ENCODE measurements around the gene ATOH7. TPM values are rescaled to one million over a fixed set of nuclear protein-coding genes. Genes with fewer than 3 reads are reported as not detected.
"Not testable (repeated sequence)": the region's sequence is repeated elsewhere in the genome, so short reads cannot be mapped to it uniquely, and the experiment has no call there.

ATOH7 gene
- total RNA-seq (0.17 TPM in 1 of 2 replicates, not detected in the other), polyA plus RNA-seq (not detected in 2 replicates)

DNA sequence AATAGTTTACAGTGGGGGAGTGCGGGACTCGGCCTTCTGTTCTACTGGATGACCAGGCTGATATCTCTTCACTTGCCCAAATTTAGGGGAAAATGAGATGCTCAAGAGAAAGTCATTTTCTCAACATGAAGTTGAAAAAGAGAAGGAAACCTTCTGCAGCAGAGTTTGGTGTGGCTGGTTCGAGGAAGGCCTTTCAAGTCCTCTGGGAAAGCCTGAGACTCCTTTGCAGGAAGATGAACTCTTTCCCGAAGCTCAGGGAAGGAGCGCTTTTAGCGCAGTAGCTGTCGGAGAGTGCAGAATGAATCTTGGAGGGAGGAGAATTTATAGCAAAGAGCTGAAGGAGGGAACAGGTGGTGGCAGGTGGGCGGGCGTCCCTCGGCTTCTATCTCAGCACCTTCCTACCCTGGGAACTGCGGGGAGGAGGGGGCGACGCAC, at the start of gene ATOH7:
ATOH7 (minus strand) TSS at position 297 of the 435 bp plus-strand sequence. CDS start 436 bp downstream, outside the sequence.
- H3K4me1 ChIP-seq (ENCODE audit: insufficient read depth), result peaks cover 8% of the 10 kb centered on the region
- no peaks in the 10 kb centered on the region for H4K20me1 ChIP-seq (ENCODE audit: insufficient read depth, poor library complexity, severe bottlenecking)
- peak within 1 kb of the TSS; percentile 95 for H3K4me2 ChIP-seq
- H3K79me2 ChIP-seq, result no peaks in the 10 kb centered on the region
- TF ChIP-seq EZH2 (IDR thresholded peaks at IDR 0.05; ENCODE audit: borderline replicate concordance) (no peak), EZH2phosphoT487 (IDR thresholded peaks at IDR 0.05; ENCODE audit: low read depth, severe bottlenecking, unreplicated experiment) (no peak)
- TF ChIP-seq, protein P1, sequence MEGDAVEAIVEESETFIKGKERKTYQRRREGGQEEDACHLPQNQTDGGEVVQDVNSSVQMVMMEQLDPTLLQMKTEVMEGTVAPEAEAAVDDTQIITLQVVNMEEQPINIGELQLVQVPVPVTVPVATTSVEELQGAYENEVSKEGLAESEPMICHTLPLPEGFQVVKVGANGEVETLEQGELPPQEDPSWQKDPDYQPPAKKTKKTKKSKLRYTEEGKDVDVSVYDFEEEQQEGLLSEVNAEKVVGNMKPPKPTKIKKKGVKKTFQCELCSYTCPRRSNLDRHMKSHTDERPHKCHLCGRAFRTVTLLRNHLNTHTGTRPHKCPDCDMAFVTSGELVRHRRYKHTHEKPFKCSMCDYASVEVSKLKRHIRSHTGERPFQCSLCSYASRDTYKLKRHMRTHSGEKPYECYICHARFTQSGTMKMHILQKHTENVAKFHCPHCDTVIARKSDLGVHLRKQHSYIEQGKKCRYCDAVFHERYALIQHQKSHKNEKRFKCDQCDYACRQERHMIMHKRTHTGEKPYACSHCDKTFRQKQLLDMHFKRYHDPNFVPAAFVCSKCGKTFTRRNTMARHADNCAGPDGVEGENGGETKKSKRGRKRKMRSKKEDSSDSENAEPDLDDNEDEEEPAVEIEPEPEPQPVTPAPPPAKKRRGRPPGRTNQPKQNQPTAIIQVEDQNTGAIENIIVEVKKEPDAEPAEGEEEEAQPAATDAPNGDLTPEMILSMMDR (IDR thresholded peaks at IDR 0.05; ENCODE audit: poor library complexity), result no peak
- no peaks in the 10 kb centered on the region for H3K9me3 ChIP-seq (ENCODE audit: low read depth)
- 19% methylated on average over 13 of the region's 13 CpGs for WGBS (ENCODE audit: low lambda C conversion rate, missing lambda C conversion rate)
- peaks cover 23% of the 10 kb centered on the region for H3K27me3 ChIP-seq
- H3K36me3 ChIP-seq (replicated peaks; ENCODE audit: insufficient read depth, low read depth), result no peaks in the 10 kb centered on the region
- peak; percentile 8 for DNase-seq (ENCODE audit: low spot score)
- H2AFZ ChIP-seq, result peak within 1 kb of the TSS; percentile 93
- H3K27ac ChIP-seq, result peak within 1 kb of the TSS; percentile 80
- peak within 1 kb of the TSS; percentile 74 for H3K4me3 ChIP-seq
- H3K9me2 ChIP-seq (replicated peaks; ENCODE audit: insufficient read depth), result no peaks in the 10 kb centered on the region

DNA sequence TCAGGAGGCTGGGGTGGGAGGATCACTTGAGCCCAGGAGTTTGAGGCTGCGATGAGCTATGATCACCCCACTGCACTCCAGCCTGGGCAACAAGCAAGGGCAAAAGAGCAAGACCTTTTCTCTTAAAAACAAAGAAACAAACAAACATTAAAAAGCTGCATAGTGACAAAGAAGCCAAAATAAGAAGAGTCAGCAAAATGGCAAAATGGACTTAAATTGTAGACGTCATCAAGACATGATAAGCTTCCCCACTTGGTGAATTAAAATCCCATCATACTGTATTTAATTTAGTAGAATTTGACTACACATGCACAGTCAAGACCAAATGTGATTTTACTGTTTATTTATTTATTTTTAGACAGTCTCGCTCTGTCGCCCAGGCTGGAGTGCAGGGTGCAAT, 48.8 kb upstream of the ATOH7 start:
- H3K36me3 ChIP-seq (replicated peaks; ENCODE audit: insufficient read depth, low read depth), result no peaks in the 10 kb centered on the region
- no peak overlapping the region for H2AFZ ChIP-seq
- H3K4me2 ChIP-seq, result no peak overlapping the region
- H3K27me3 ChIP-seq, result no peaks in the 10 kb centered on the region
- no peaks in the 10 kb centered on the region for H3K79me2 ChIP-seq
- no peaks in the 10 kb centered on the region for H4K20me1 ChIP-seq (ENCODE audit: insufficient read depth, poor library complexity, severe bottlenecking)
- no peaks in the 10 kb centered on the region for H3K9me3 ChIP-seq (ENCODE audit: low read depth)
- H3K9me2 ChIP-seq (replicated peaks; ENCODE audit: insufficient read depth), result no peaks in the 10 kb centered on the region
- TF ChIP-seq, protein P1 (IDR thresholded peaks at IDR 0.05; ENCODE audit: poor library complexity), result no peak
- TF ChIP-seq EZH2 (IDR thresholded peaks at IDR 0.05; ENCODE audit: borderline replicate concordance) (no peak), EZH2phosphoT487 (IDR thresholded peaks at IDR 0.05; ENCODE audit: low read depth, severe bottlenecking, unreplicated experiment) (no peak)
- 99% methylated on average over 4 of the region's 4 CpGs for WGBS (ENCODE audit: low lambda C conversion rate, missing lambda C conversion rate)
- H3K27ac ChIP-seq, result no peak overlapping the region
- H3K4me3 ChIP-seq, result no peak overlapping the region
- no peak for DNase-seq (ENCODE audit: low spot score)
- no peaks in the 10 kb centered on the region for H3K4me1 ChIP-seq (ENCODE audit: insufficient read depth)

DNA sequence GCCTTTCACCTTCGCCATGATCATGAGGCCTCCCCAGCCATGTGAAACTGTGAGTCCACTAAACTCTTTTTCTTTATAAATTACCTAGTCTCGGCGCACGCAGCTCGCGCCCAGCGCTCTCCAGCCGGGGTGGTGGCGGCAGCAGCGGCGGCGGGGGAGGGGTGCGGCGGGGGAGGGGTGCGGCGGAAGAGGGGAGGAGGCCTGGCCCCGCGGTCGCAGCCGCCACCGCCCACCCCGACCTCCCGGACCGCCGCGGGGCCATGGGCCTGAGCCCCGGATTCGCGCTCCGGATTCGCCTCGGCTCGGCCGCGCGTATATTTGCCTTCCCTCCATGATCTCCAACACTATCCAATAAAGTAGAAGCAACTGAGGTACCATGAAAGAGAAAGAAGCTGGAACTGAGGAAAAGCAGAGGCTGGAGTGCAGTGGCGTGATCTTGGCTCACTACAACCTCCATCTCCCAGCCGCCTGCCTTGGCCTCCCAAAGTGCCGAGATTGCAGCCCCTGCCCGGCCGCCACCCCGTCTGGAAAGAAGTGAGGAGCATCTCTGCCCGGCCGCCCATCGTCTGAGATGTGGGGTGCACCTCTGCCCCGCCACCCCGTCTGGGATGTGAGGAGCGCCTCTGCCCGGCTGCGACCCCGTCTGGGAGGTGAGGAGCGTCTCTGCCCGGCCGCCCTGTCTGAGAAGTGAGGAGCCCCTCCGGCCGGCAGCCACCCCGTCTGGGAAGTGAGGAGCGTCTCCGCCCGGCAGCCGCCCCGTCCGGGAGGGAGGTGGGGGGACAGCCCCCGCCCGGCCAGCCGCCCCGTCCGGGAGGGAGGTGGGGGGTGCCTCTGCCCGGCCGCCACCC, 47.2 kb upstream of the ATOH7 start:
- not testable (repeated sequence) for H3K79me2 ChIP-seq; H3K27ac ChIP-seq; H3K27me3 ChIP-seq; H3K36me3 ChIP-seq (replicated peaks; ENCODE audit: insufficient read depth, low read depth); H3K9me2 ChIP-seq (replicated peaks; ENCODE audit: insufficient read depth); H3K4me1 ChIP-seq (ENCODE audit: insufficient read depth); H3K9me3 ChIP-seq (ENCODE audit: low read depth); H4K20me1 ChIP-seq (ENCODE audit: insufficient read depth, poor library complexity, severe bottlenecking); H3K4me2 ChIP-seq; DNase-seq (ENCODE audit: low spot score); H2AFZ ChIP-seq; H3K4me3 ChIP-seq
- 99% methylated on average over 19 of the region's 70 CpGs for WGBS (ENCODE audit: low lambda C conversion rate, missing lambda C conversion rate)

DNA sequence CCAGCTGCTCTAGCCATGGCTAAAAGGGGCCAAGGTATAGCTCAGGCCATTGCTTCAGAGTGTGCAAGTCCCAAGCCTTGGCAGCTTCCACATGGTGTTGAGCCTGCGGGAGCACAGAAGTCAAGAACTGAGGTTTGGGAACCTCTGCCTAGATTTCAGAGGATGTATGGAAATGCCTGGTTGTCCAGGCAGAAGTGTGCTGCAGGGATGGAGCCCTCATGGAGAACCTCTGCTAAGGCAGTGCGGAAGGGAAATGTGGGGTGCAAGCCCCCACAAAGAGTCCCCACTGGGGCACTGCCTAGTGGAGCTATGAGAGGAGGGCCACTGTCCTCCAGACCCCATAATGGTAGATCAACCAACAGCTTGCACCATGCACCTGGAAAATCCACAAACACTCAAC, 45.9 kb upstream of the ATOH7 start:
- not testable (repeated sequence) for H3K4me2 ChIP-seq; H2AFZ ChIP-seq; H3K36me3 ChIP-seq (replicated peaks; ENCODE audit: insufficient read depth, low read depth); H3K27ac ChIP-seq; DNase-seq (ENCODE audit: low spot score); H3K4me3 ChIP-seq; H3K9me3 ChIP-seq (ENCODE audit: low read depth); H3K27me3 ChIP-seq; H3K9me2 ChIP-seq (replicated peaks; ENCODE audit: insufficient read depth); H3K79me2 ChIP-seq; H4K20me1 ChIP-seq (ENCODE audit: insufficient read depth, poor library complexity, severe bottlenecking); H3K4me1 ChIP-seq (ENCODE audit: insufficient read depth)
- WGBS (ENCODE audit: low lambda C conversion rate, missing lambda C conversion rate), result 97% methylated on average over 2 of the region's 2 CpGs
